H9 (cell line): Measurements from ENCODE around the gene GCNA. TPM values are rescaled to one million over a fixed set of nuclear protein-coding genes. Genes with fewer than 3 reads are reported as not detected.

ENCODE experiments used
- DNase-seq: peaks from one replicate; pipeline ENCODE4 v3.0.0-alpha.2; 2017
- H2AFZ ChIP-seq: one replicate; pipeline ENCODE4 v1.6.1; 2013; ENCODE audit warnings: mild to moderate bottlenecking, low read length, control low read depth, moderate library complexity
- H2AK5ac ChIP-seq: 2 replicates; pipeline ENCODE4 v1.6.1; 2013; ENCODE audit warnings: low read length, control low read depth, mixed read lengths; ENCODE audit not compliant: insufficient read length
- H2BK120ac ChIP-seq: one replicate; pipeline ENCODE4 v1.6.1; 2013; ENCODE audit warnings: low read depth, mild to moderate bottlenecking, low read length, control low read depth, inconsistent platforms; ENCODE audit not compliant: poor library complexity, severe bottlenecking
- H2BK12ac ChIP-seq: 2 replicates; pipeline ENCODE4 v1.6.1; 2013; ENCODE audit warnings: low read length, control low read depth, mixed read lengths, low read depth; ENCODE audit not compliant: insufficient read length
- H2BK15ac ChIP-seq: 2 replicates; pipeline ENCODE4 v1.6.1; 2013; ENCODE audit warnings: low read depth, low read length, control low read depth
- H2BK20ac ChIP-seq: one replicate; pipeline ENCODE4 v1.6.1; 2013; ENCODE audit warnings: low read depth, mild to moderate bottlenecking, low read length, control low read depth, inconsistent platforms; ENCODE audit not compliant: poor library complexity, severe bottlenecking
- H2BK5ac ChIP-seq: 2 replicates; pipeline ENCODE4 v1.6.1; 2013; ENCODE audit warnings: low read length, control low read depth, mixed read lengths; ENCODE audit not compliant: insufficient read length
- H3K14ac ChIP-seq: 2 replicates; pipeline ENCODE4 v1.6.1; 2013; ENCODE audit warnings: low read length, control low read depth; ENCODE audit not compliant: insufficient read depth
- H3K18ac ChIP-seq: 2 replicates; pipeline ENCODE4 v1.6.1; 2013; ENCODE audit warnings: low read depth, mild to moderate bottlenecking, mixed read lengths, low read length, control low read depth; ENCODE audit not compliant: insufficient read length
- H3K23ac ChIP-seq: 2 replicates; pipeline ENCODE4 v1.6.1; 2013; ENCODE audit warnings: low read length, control low read depth, mixed read lengths, low read depth; ENCODE audit not compliant: insufficient read length
- H3K23me2 ChIP-seq: 2 replicates; pipeline ENCODE4 v1.6.1; 2013; ENCODE audit warnings: low read depth, mild to moderate bottlenecking, mixed read lengths, low read length, control low read depth; ENCODE audit not compliant: insufficient read length, poor library complexity, severe bottlenecking
- H3K27ac ChIP-seq: 2 replicates; pipeline ENCODE4 v1.5.1; 2013; ENCODE audit warnings: low read length, control low read depth, mixed read lengths, low read depth; ENCODE audit not compliant: insufficient read length
- H3K27me3 ChIP-seq: 2 replicates; pipeline ENCODE4 v1.6.1; 2013; ENCODE audit warnings: low read length, control low read depth, inconsistent platforms; ENCODE audit not compliant: insufficient read depth
- H3K4ac ChIP-seq: 2 replicates; pipeline ENCODE4 v1.6.1; 2013; ENCODE audit warnings: low read depth, mild to moderate bottlenecking, control low read depth, inconsistent platforms, low read length, moderate library complexity
- H3K4me1 ChIP-seq: 2 replicates; pipeline ENCODE4 v1.6.1; 2013; ENCODE audit warnings: low read length, control low read depth, inconsistent platforms; ENCODE audit not compliant: insufficient read depth
- H3K4me2 ChIP-seq: 2 replicates; pipeline ENCODE4 v1.6.1; 2013; ENCODE audit warnings: low read length, control low read depth, mixed read lengths; ENCODE audit not compliant: insufficient read length, insufficient read depth
- H3K56ac ChIP-seq: 2 replicates; pipeline ENCODE4 v1.6.1; 2013; ENCODE audit warnings: low read depth, mild to moderate bottlenecking, mixed read lengths, low read length, control low read depth; ENCODE audit not compliant: insufficient read length
- H3K79me1 ChIP-seq: 2 replicates; pipeline ENCODE4 v1.6.1; 2013; ENCODE audit warnings: low read depth, mild to moderate bottlenecking, moderate library complexity, low read length, control low read depth, inconsistent platforms; ENCODE audit not compliant: insufficient read depth, poor library complexity, severe bottlenecking
- H3K79me2 ChIP-seq: 2 replicates; pipeline ENCODE4 v1.6.1; 2013; ENCODE audit warnings: low read length, control low read depth, inconsistent platforms; ENCODE audit not compliant: insufficient read depth
- H3K9ac ChIP-seq: 2 replicates; pipeline ENCODE4 v1.6.1; 2013; ENCODE audit warnings: low read length, control low read depth, mixed read lengths; ENCODE audit not compliant: insufficient read length; ENCODE audit errors: extremely low read depth
- H3K9me3 ChIP-seq: one replicate; pipeline ENCODE4 v1.6.1; 2013; ENCODE audit warnings: low read depth, low read length, inconsistent platforms; ENCODE audit not compliant: control insufficient read depth
- H3T11ph ChIP-seq: one replicate; pipeline ENCODE4 v1.6.1; 2013; ENCODE audit warnings: mild to moderate bottlenecking, low read length, control low read depth, inconsistent platforms
- H4K20me1 ChIP-seq: one replicate; pipeline ENCODE4 v1.6.1; 2013; ENCODE audit not compliant: control insufficient read depth, insufficient read length, insufficient read depth
- H4K5ac ChIP-seq: 2 replicates; pipeline ENCODE4 v1.6.1; 2013; ENCODE audit warnings: low read depth, mild to moderate bottlenecking, mixed read lengths, low read length, control low read depth; ENCODE audit not compliant: insufficient read length
- H4K8ac ChIP-seq: replicated peaks from 2 replicates; pipeline ENCODE4 v1.6.1; 2013; ENCODE audit warnings: low read length, control low read depth, mixed read lengths, low read depth; ENCODE audit not compliant: insufficient read length
- H4K91ac ChIP-seq: 2 replicates; pipeline ENCODE4 v1.6.1; 2013; ENCODE audit warnings: low read depth, mild to moderate bottlenecking, moderate library complexity, mixed read lengths, low read length, control low read depth; ENCODE audit not compliant: insufficient read length
- H3K27ac Mint-ChIP-seq, 3 experiments: 2 replicates in 2 of 3; 3 replicates in 1 of 3; pipeline ENCODE4 v1.8.0; 2020 to 2021; ENCODE audit warnings: mixed read lengths in 3 of 3, mild to moderate bottlenecking in 1 of 3, moderate library complexity in 1 of 3
- H3K27me3 Mint-ChIP-seq: 2 replicates; pipeline ENCODE4 v1.8.0; 2021; ENCODE audit warnings: low read depth, mild to moderate bottlenecking, moderate library complexity, mixed read lengths
- H3K36me3 Mint-ChIP-seq, 3 experiments: 2 replicates in 2 of 3; 3 replicates in 1 of 3; pipeline ENCODE4 v1.8.0; 2020 to 2021; ENCODE audit warnings: low read depth in 3 of 3, mixed read lengths in 3 of 3; ENCODE audit not compliant: insufficient read depth in 1 of 3
- H3K4me1 Mint-ChIP-seq, 2 experiments: 2 replicates each; pipeline ENCODE4 v1.8.0; 2020; ENCODE audit warnings: mixed read lengths in 2 of 2
- H3K4me3 Mint-ChIP-seq, 2 experiments: 2 replicates in 1 of 2; 3 replicates in 1 of 2; pipeline ENCODE4 v1.8.0; 2020 to 2021; ENCODE audit warnings: mild to moderate bottlenecking in 2 of 2, mixed read lengths in 2 of 2, moderate library complexity in 1 of 2
- H3K9me3 Mint-ChIP-seq, 2 experiments: 2 replicates in 1 of 2; 3 replicates in 1 of 2; pipeline ENCODE4 v1.8.0; 2020; ENCODE audit warnings: mild to moderate bottlenecking in 2 of 2, mixed read lengths in 2 of 2, moderate library complexity in 1 of 2
- WGBS: extraction: QIAGEN DNeasy Blood & Tissue Kit; methylation state at CpG from one replicate; pipeline ENCODE4 v1.1.7; 2013; ENCODE audit warnings: missing lambda C conversion rate, low lambda C conversion rate, mixed read lengths; ENCODE audit not compliant: insufficient read length; ENCODE audit errors: extremely low coverage; 5-methylcytosine and 5-hydroxymethylcytosine counted together
- total RNA-seq: library from RNA; stranded (reverse); gene quantifications from 2 replicates; pipeline ENCODE4 v1.2.1, GENCODE V29; 2021
- TF ChIP-seq, protein P1 (sequence below): fragments of 200-600 bp; sonication (generic); conservative IDR thresholded peaks from 3 replicates; pipeline ENCODE4 v1.8.0; 2021; ENCODE audit warnings: antibody characterized with exemption, mild to moderate bottlenecking

The GCNA gene
- total RNA-seq, 1 experiment from 2014 or later = 0.96 TPM

DNA sequence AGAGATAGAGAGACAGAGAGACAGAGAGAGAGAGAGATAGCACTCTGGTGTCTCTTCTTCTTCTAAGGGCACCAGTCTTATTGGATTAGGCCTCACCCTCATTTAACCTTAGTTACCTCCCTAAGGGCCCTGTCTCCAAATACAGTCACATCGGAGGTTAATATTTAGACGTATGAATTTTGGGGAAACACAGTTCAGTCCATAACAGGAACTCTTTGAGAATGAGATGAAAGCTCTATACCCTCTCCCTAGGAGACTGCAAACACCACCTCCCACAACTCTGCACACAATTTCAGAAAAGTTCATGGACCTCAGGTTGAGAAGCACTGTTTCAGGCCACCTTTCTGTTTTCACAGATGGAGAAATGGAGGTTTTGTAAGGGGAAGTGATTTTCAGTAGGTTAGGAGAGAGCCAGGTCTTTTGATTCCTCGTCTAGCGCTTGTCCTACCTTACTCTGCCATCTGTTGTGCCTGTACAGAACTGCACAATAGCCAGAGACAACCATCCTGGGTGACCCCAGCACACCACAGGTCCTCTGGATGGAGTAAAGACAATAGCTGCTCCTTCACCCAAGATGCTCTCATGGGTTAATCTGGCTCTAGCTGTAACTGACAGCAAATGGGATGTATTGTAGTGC lies 72.2 kb downstream of the GCNA start:
- Histone ChIP-seq H3K4me2 (no peak overlapping the region), H2BK20ac (no peak overlapping the region), H2BK15ac (no peak overlapping the region), H4K5ac (no peak overlapping the region), H3T11ph (no peak overlapping the region), H4K20me1 (no peaks in the 10 kb centered on the region), H3K9ac (no peak overlapping the region), H3K56ac (no peak overlapping the region), H3K4me1 (no peaks in the 10 kb centered on the region), H4K91ac (no peak overlapping the region), H3K23ac (no peak overlapping the region), H3K9me3 (no peaks in the 10 kb centered on the region), H2BK5ac (no peak overlapping the region), H2BK120ac (no peak overlapping the region), H3K14ac (no peak overlapping the region), H3K27ac (no peak overlapping the region), H3K18ac (no peak overlapping the region), H3K79me2 (no peaks in the 10 kb centered on the region), H3K4ac (no peak overlapping the region), H2AK5ac (no peak overlapping the region), H3K79me1 (no peaks in the 10 kb centered on the region), H2BK12ac (no peak overlapping the region), H2AFZ (no peak overlapping the region), H3K27me3 (no peaks in the 10 kb centered on the region), H3K23me2 (no peaks in the 10 kb centered on the region), H4K8ac (no peak overlapping the region)
- H3K27ac Mint-ChIP-seq = no peak overlapping the region
- H3K9me3 Mint-ChIP-seq = peaks cover 59 to 72% of the 10 kb centered on the region in 2 experiments
- no CpG with 5 or more reads among the region's 4 CpGs for WGBS
- TF ChIP-seq, protein P1, sequence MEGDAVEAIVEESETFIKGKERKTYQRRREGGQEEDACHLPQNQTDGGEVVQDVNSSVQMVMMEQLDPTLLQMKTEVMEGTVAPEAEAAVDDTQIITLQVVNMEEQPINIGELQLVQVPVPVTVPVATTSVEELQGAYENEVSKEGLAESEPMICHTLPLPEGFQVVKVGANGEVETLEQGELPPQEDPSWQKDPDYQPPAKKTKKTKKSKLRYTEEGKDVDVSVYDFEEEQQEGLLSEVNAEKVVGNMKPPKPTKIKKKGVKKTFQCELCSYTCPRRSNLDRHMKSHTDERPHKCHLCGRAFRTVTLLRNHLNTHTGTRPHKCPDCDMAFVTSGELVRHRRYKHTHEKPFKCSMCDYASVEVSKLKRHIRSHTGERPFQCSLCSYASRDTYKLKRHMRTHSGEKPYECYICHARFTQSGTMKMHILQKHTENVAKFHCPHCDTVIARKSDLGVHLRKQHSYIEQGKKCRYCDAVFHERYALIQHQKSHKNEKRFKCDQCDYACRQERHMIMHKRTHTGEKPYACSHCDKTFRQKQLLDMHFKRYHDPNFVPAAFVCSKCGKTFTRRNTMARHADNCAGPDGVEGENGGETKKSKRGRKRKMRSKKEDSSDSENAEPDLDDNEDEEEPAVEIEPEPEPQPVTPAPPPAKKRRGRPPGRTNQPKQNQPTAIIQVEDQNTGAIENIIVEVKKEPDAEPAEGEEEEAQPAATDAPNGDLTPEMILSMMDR = no peak
- peaks cover 0 to 8% (median 1%) of the 10 kb centered on the region in 3 experiments; a peak in 4 of 7 replicates for H3K36me3 Mint-ChIP-seq
- no peaks in the 10 kb centered on the region for H3K27me3 Mint-ChIP-seq
- H3K4me1 Mint-ChIP-seq = no peaks in the 10 kb centered on the region
- H3K4me3 Mint-ChIP-seq = no peak overlapping the region
- DNase-seq = no peak
